HepG2 (cell line): ENCODE results near the gene NTM. TPM values are rescaled to one million over a fixed set of nuclear protein-coding genes. Genes with fewer than 3 reads are reported as not detected.

Experiments used
- ATAC-seq: fragments of 200-7000 bp; cut with Tn5 transposase; 3 replicates; pipeline ENCODE4 v1.9.1; 2020; ENCODE audit warnings: mild to moderate bottlenecking, moderate library complexity
- BruUV-seq: library from RNA; stranded (reverse); fragments of 400-500 nt; replicated peaks from 2 replicates; lab custom pipeline; 2021; lab: Mats Ljungman, UMichigan
- CTCF ChIA-PET: fragments of 300-600 bp; formaldehyde crosslinking; extraction: SDS; loops from one replicate; lab custom pipeline; 2021; ENCODE audit warnings: low total read pairs, inconsistent platforms, low intra/inter-chr PET ratio; lab: Yijun Ruan, JAX
- POLR2A ChIA-PET: fragments of 350-600 bp; sonication (Branson Sonifier 250); formaldehyde crosslinking; loops from one replicate; lab custom pipeline; 2020; ENCODE audit warnings: antibody characterized with exemption, inconsistent platforms; lab: Yijun Ruan, JAX
- DNase-seq: peaks from one replicate; pipeline ENCODE4 v3.0.0-alpha.2; 2015; ENCODE audit warnings: low spot score
- FAIRE-seq: peaks from 3 replicates; lab custom pipeline; 2011; peaks lifted over from hg19 to GRCh38; lab: Jason Lieb, UNC
- H2AFZ ChIP-seq: one replicate; pipeline ENCODE4 v1.6.1; 2011; ENCODE audit warnings: low read length, inconsistent platforms
- H3K27ac ChIP-seq: fragments of 300-600 bp; 3 replicates; pipeline ENCODE4 v1.8.0; 2011; ENCODE audit warnings: mixed run types, mild to moderate bottlenecking, mixed read lengths, low read length, inconsistent platforms; ENCODE audit not compliant: insufficient read depth; ENCODE audit errors: extremely low read length
- H3K27me3 ChIP-seq, 2 experiments: fragments of 200-600 bp in 1 of 2; 2 replicates in 1 of 2; 3 replicates in 1 of 2; pipeline versions ENCODE4 v1.6.0 to v1.8.0; 2011; ENCODE audit warnings: low read length in 2 of 2, mild to moderate bottlenecking in 2 of 2, moderate library complexity in 2 of 2, inconsistent platforms in 1 of 2; ENCODE audit not compliant: insufficient read depth in 2 of 2, control insufficient read depth in 1 of 2
- H3K36me3 ChIP-seq, 2 experiments: fragments of 200-600 bp in 1 of 2; replicated peaks in 1 of 2; 2 replicates in 1 of 2; 3 replicates in 1 of 2; pipeline versions ENCODE4 v1.5.1 to v1.8.0; 2011; ENCODE audit warnings: low read length in 2 of 2, inconsistent platforms in 1 of 2; ENCODE audit not compliant: insufficient read depth in 2 of 2, control insufficient read depth in 1 of 2
- H3K4me1 ChIP-seq: 2 replicates; pipeline ENCODE4 v1.5.1; 2012; ENCODE audit warnings: low read length, inconsistent platforms; ENCODE audit not compliant: insufficient read depth
- H3K4me2 ChIP-seq: 2 replicates; pipeline ENCODE4 v1.6.0; 2011; ENCODE audit warnings: low read depth, low read length, inconsistent platforms
- H3K4me3 ChIP-seq, 3 experiments: fragments of 200-600 bp in 1 of 3; sonication (generic), shearing (Covaris generic) in 1 of 3; replicated peaks in 1 of 3; 2 replicates each; pipeline ENCODE4 v1.5.1; 2011 to 2016; ENCODE audit warnings: low read length in 3 of 3, inconsistent platforms in 2 of 3, low read depth in 2 of 3, mild to moderate bottlenecking in 2 of 3, control low read depth in 1 of 3, mixed read lengths in 1 of 3; ENCODE audit not compliant: insufficient read depth in 1 of 3
- H3K79me2 ChIP-seq: one replicate; pipeline ENCODE4 v1.6.1; 2011; ENCODE audit warnings: low read length, inconsistent platforms; ENCODE audit not compliant: insufficient read depth
- H3K9ac ChIP-seq: 2 replicates; pipeline ENCODE4 v1.6.0; 2011; ENCODE audit warnings: mild to moderate bottlenecking, low read depth, low read length, inconsistent platforms; ENCODE audit not compliant: insufficient read depth
- H3K9me3 ChIP-seq: 2 replicates; pipeline ENCODE4 v1.5.1; 2012; ENCODE audit warnings: mild to moderate bottlenecking, low read length
- H4K20me1 ChIP-seq: 2 replicates; pipeline ENCODE4 v1.6.0; 2011; ENCODE audit warnings: inconsistent platforms, mild to moderate bottlenecking, low read length, moderate library complexity; ENCODE audit not compliant: insufficient read depth
- GABPA ChIP-seq, 2 experiments: IDR thresholded peaks; 2 replicates each; pipeline ENCODE4 v1.6.1; 2011 to 2016; ENCODE audit warnings: low read depth in 2 of 2, low read length in 1 of 2, missing biosample characterization in 1 of 2, missing genetic modification characterization in 1 of 2
- POGK ChIP-seq: sonication (generic); formaldehyde crosslinking; conservative IDR thresholded peaks from 2 replicates; pipeline ENCODE4 v1.8.0; 2022; ENCODE audit warnings: mild to moderate bottlenecking, moderate library complexity, missing genetic modification reagents
- RFX1 ChIP-seq: fragments of 450-650 bp; IDR thresholded peaks from 2 replicates; pipeline ENCODE4 v1.6.1; 2017
- RFXANK ChIP-seq: IDR thresholded peaks from 2 replicates; pipeline ENCODE4 v1.6.1; 2016
- TFDP2 ChIP-seq: sonication (generic); formaldehyde crosslinking; IDR thresholded peaks from 2 replicates; pipeline ENCODE4 v1.4.0; 2020; ENCODE audit warnings: missing genetic modification reagents
- ZNF577 ChIP-seq: sonication (generic); formaldehyde crosslinking; IDR thresholded peaks from 2 replicates; pipeline ENCODE4 v1.4.0; 2020; ENCODE audit warnings: mild to moderate bottlenecking, low read depth, missing genetic modification reagents, borderline replicate concordance
- ZNF878 ChIP-seq: sonication (generic); formaldehyde crosslinking; IDR thresholded peaks from 2 replicates; pipeline ENCODE4 v1.8.1; 2023; ENCODE audit warnings: mild to moderate bottlenecking, missing genetic modification reagents, moderate library complexity
- WGBS: methylation state at CpG from one replicate; pipeline ENCODE4 v1.1.6; 2017; ENCODE audit warnings: low lambda C conversion rate; 5-methylcytosine and 5-hydroxymethylcytosine counted together
- in situ Hi-C: cut with HindIII; loops from 2 replicates; pipeline ENCODE4 v1.10.0; 2017; ENCODE audit warnings: low pct_unique_long_range_greater_than_20kb; ENCODE audit not compliant: extremely low pct_ligation_motif_present
- intact Hi-C: fragments of 100-400 bp; cut with micrococcal nuclease; formaldehyde crosslinking; loops from one replicate; pipeline ENCODE4 v1.10.0; 2022; ENCODE audit not compliant: unreplicated experiment
- polyA plus RNA-seq, 8 experiments: library from polyadenylated mRNA; depleted of rRNA in 3 of 8; stranded (reverse) in 7 of 8; unstranded in 1 of 8; fragments of >200 nt; fragmentation: Illumina TruSeq in 4 of 8; extraction: Trizol in 4 of 8; gene quantifications; 2 replicates each; pipeline versions ENCODE4 v1.2.1 to v1.2.3, GENCODE V29; 2011 to 2016; ENCODE audit warnings: low read depth in 4 of 8, missing spikeins in 1 of 8, mixed read lengths in 1 of 8; ENCODE audit not compliant: insufficient read depth in 1 of 8
- total RNA-seq, 5 experiments: library from RNA; depleted of rRNA; stranded (reverse); fragments of >200 nt; fragmentation: Illumina TruSeq; extraction: Trizol; gene quantifications; 2 replicates each; pipeline ENCODE4 v1.2.3, GENCODE V29; 2016; ENCODE audit warnings: low read depth in 1 of 5

The NTM gene
- total and polyA plus RNA-seq, 2 of the 13 experiments (the other 11 are each of a cell fraction or from before 2014, with no cell fraction given), result not detected

- H4K20me1 ChIP-seq, result no peaks in the 10 kb centered on the region
- no peaks in the 10 kb centered on the region for H3K4me1 ChIP-seq
- no peaks in the 10 kb centered on the region for H3K36me3 ChIP-seq
- intact Hi-C loops, result no loop called here
- in situ Hi-C loops, result no loop called here
- ATAC-seq (no peak), DNase-seq (no peak), FAIRE-seq (no peak)
- ChIA-PET POLR2A (no interaction called here), CTCF (no interaction called here)
- BruUV-seq, result no TSS peak
- H3K27me3 ChIP-seq, result peaks cover 5 to 43% of the 10 kb centered on the region in 2 experiments
- no peaks in the 10 kb centered on the region for H3K9me3 ChIP-seq
- no peaks in the 10 kb centered on the region for H3K79me2 ChIP-seq
- under 1% methylated on average over 3 of the region's 3 CpGs for WGBS
- H3K27ac ChIP-seq, result no peak overlapping the region
- H3K4me2 ChIP-seq, result no peak overlapping the region
- no peak overlapping the region for H3K9ac ChIP-seq
- TF ChIP-seq ZNF577 (CRISPR knock-in tag), result no peak
- TF ChIP-seq RFX1, result no peak
- TF ChIP-seq GABPA (IDR thresholded peaks at IDR 0.05; ENCODE audit: low read depth, low read length), result no peak
- TF ChIP-seq GABPA (CRISPR knock-in tag; IDR thresholded peaks at IDR 0.05; ENCODE audit: low read depth), result no peak
- no peak for TF ChIP-seq RFXANK (CRISPR knock-in tag)
- TF ChIP-seq POGK (CRISPR knock-in tag), result no peak
- no peak for TF ChIP-seq ZNF878 (CRISPR knock-in tag)
- TF ChIP-seq TFDP2 (CRISPR knock-in tag), result no peak
- no peak overlapping the region for H2AFZ ChIP-seq
- H3K4me3 ChIP-seq, result no peak overlapping the region
These were observed 290.7 kb downstream of the NTM start for GRCh38 chr11:131661132-131661531.
